GM12878 (cell line): ENCODE data around the gene RBM42. TPM values are rescaled to one million over a fixed set of nuclear protein-coding genes. Genes with fewer than 3 reads are reported as not detected.

Experiments
- ATAC-seq: fragments of 200-7000 bp; cut with Tn5 transposase; 3 replicates; pipeline ENCODE4 v1.9.1; 2020; ENCODE audit warnings: mild to moderate bottlenecking, moderate library complexity
- BruUV-seq: library from RNA; stranded (reverse); fragments of 400-500 nt; replicated peaks from 2 replicates; lab custom pipeline; 2021; lab: Mats Ljungman, UMichigan
- CTCF ChIA-PET: fragments of 300-600 bp; sonication (Branson Sonifier 250); formaldehyde crosslinking; extraction: SDS; loops from one replicate; lab custom pipeline; 2021; ENCODE audit warnings: inconsistent platforms; lab: Yijun Ruan, JAX
- POLR2A ChIA-PET: fragments of 350-600 bp; formaldehyde crosslinking; extraction: SDS; loops from one replicate; lab custom pipeline; 2021; ENCODE audit warnings: inconsistent platforms; lab: Charles Lee
- RAD21 ChIA-PET: fragments of 300-600 bp; sonication (Branson Sonifier 250); formaldehyde crosslinking; loops from one replicate; lab custom pipeline; 2023; ENCODE audit warnings: antibody characterized with exemption; ENCODE audit not compliant: unreplicated experiment; lab: Charles Lee
- SMC1A ChIA-PET: fragments of 300-600 bp; sonication (Branson Sonifier 250); formaldehyde crosslinking; loops from one replicate; lab custom pipeline; 2023; ENCODE audit not compliant: unreplicated experiment, uncharacterized antibody; lab: Charles Lee
- DNase-seq: peaks from one replicate; pipeline ENCODE4 v3.0.0-alpha.2; 2011; ENCODE audit warnings: low read depth, low spot score
- FAIRE-seq: peaks from 3 replicates; lab custom pipeline; 2011; peaks lifted over from hg19 to GRCh38; lab: Jason Lieb, UNC
- H2AFZ ChIP-seq: 2 replicates; pipeline ENCODE4 v1.6.0; 2011; ENCODE audit warnings: low read depth, low read length, control low read depth; ENCODE audit not compliant: control insufficient read depth
- H3K27ac ChIP-seq: 2 replicates; pipeline ENCODE4 v1.5.1; 2011; ENCODE audit warnings: control low read depth; ENCODE audit not compliant: control insufficient read depth, insufficient read depth
- H3K27me3 ChIP-seq, 2 experiments: replicated peaks in 1 of 2; 2 replicates each; pipeline versions ENCODE4 v1.6.0 to v1.6.1; 2011; ENCODE audit warnings: low read length in 1 of 2; ENCODE audit not compliant: control insufficient read depth in 2 of 2, insufficient read depth in 2 of 2
- H3K36me3 ChIP-seq, 2 experiments: 2 replicates each; pipeline ENCODE4 v1.5.1; 2011; ENCODE audit warnings: low read length in 1 of 2; ENCODE audit not compliant: control insufficient read depth in 2 of 2, insufficient read depth in 2 of 2
- H3K4me1 ChIP-seq: 2 replicates; pipeline ENCODE4 v1.6.1; 2011; ENCODE audit warnings: mild to moderate bottlenecking, low read length, moderate library complexity, mixed read lengths; ENCODE audit not compliant: control insufficient read depth, insufficient read depth
- H3K4me2 ChIP-seq: 2 replicates; pipeline ENCODE4 v1.6.0; 2011; ENCODE audit warnings: control low read depth; ENCODE audit not compliant: control insufficient read depth, insufficient read depth
- H3K4me3 ChIP-seq: fragments of 200-600 bp; sonication (generic); 2 replicates; pipeline ENCODE4 v1.5.1; 2016
- H3K79me2 ChIP-seq: 2 replicates; pipeline ENCODE4 v1.6.0; 2011; ENCODE audit warnings: low read length; ENCODE audit not compliant: control insufficient read depth, insufficient read depth
- H3K9ac ChIP-seq: 2 replicates; pipeline ENCODE4 v1.8.0; 2011; ENCODE audit warnings: low read length, control low read depth, mixed read lengths; ENCODE audit not compliant: control insufficient read depth, insufficient read depth
- H3K9me3 ChIP-seq: replicated peaks from 3 replicates; pipeline ENCODE4 v1.5.1; 2011; ENCODE audit warnings: mild to moderate bottlenecking, low read length; ENCODE audit not compliant: control insufficient read depth, insufficient read depth
- H4K20me1 ChIP-seq: 2 replicates; pipeline ENCODE4 v1.6.0; 2011; ENCODE audit not compliant: control insufficient read depth, insufficient read depth
- BCL3 ChIP-seq: IDR thresholded peaks from 2 replicates; pipeline ENCODE4 v1.6.1; 2011; ENCODE audit warnings: borderline replicate concordance, low read depth, mild to moderate bottlenecking, moderate library complexity, low read length; ENCODE audit not compliant: insufficient read depth, poor library complexity, severe bottlenecking
- CBFB ChIP-seq: IDR thresholded peaks from 2 replicates; pipeline ENCODE4 v1.6.1; 2016; ENCODE audit warnings: antibody characterized with exemption, low read depth
- GABPA ChIP-seq: IDR thresholded peaks from 2 replicates; pipeline ENCODE4 v1.6.1; 2014; ENCODE audit warnings: antibody characterized with exemption, low read depth, mild to moderate bottlenecking, inconsistent platforms
- HSF1 ChIP-seq: fragments of 150-350 bp; IDR thresholded peaks from 2 replicates; pipeline ENCODE4 v1.6.1; 2014; ENCODE audit warnings: mild to moderate bottlenecking, low read depth, low read length
- IKZF1 ChIP-seq: fragments of 450-650 bp; conservative IDR thresholded peaks from 2 replicates; pipeline ENCODE4 v1.6.1; 2017; ENCODE audit warnings: antibody characterized with exemption, mild to moderate bottlenecking
- MYC ChIP-seq: IDR thresholded peaks from 2 replicates; pipeline ENCODE4 v1.6.1; 2011; ENCODE audit warnings: mild to moderate bottlenecking, low read length, moderate library complexity, inconsistent platforms; ENCODE audit not compliant: insufficient read depth, insufficient replicate concordance, insufficient read length, severe bottlenecking
- NFYA ChIP-seq: IDR thresholded peaks from 2 replicates; pipeline ENCODE4 v1.6.1; 2011; ENCODE audit warnings: low read depth, mild to moderate bottlenecking, low read length, improper control_type of control experiment, borderline replicate concordance
- RAD21 ChIP-seq: IDR thresholded peaks from 2 replicates; pipeline ENCODE4 v1.6.1; 2011; ENCODE audit warnings: mild to moderate bottlenecking, low read depth, low read length, moderate library complexity; ENCODE audit not compliant: insufficient read depth
- RFX5 ChIP-seq: IDR thresholded peaks from 2 replicates; pipeline ENCODE4 v1.6.1; 2011; ENCODE audit warnings: low read depth, low read length, improper control_type of control experiment
- ZBED1 ChIP-seq: IDR thresholded peaks from 2 replicates; pipeline ENCODE4 v1.6.1; 2016; ENCODE audit warnings: borderline replicate concordance
- WGBS: methylation state at CpG from one replicate; pipeline ENCODE4 v1.1.6; 2016; ENCODE audit warnings: low lambda C conversion rate; ENCODE audit not compliant: insufficient replicate concordance, insufficient coverage; ENCODE audit errors: missing lambda C conversion rate; 5-methylcytosine and 5-hydroxymethylcytosine counted together
- in situ Hi-C: fragments of 300-500 bp; cut with MboI; formaldehyde crosslinking; loops from 9 replicates; pipeline ENCODE4 v1.14.3; 2018; ENCODE audit warnings: mixed read lengths
- intact Hi-C: fragments of 100-400 bp; cut with micrococcal nuclease; formaldehyde crosslinking; loops from one replicate; pipeline ENCODE4 v1.14.2; 2022; ENCODE audit not compliant: unreplicated experiment
- polyA plus RNA-seq, 11 experiments: library from polyadenylated mRNA; depleted of rRNA in 4 of 11; unstranded in 6 of 11; stranded (reverse) in 5 of 11; fragments of >200 nt; fragmentation: Nextera tagmentation in 4 of 11; fragmentation: Illumina TruSeq in 1 of 11; extraction: Ambion mirVana in 4 of 11; extraction: Trizol in 1 of 11; gene quantifications; 1 replicate in 1 of 11; 2 replicates in 10 of 11; pipeline versions ENCODE4 v1.2.1 to v1.2.3, GENCODE V29; 2011 to 2016; ENCODE audit warnings: inconsistent platforms in 2 of 11, missing spikeins in 2 of 11, low read depth in 1 of 11
- total RNA-seq, 4 experiments: library from RNA; depleted of rRNA in 3 of 4; stranded (reverse); fragments of >200 nt in 3 of 4; fragmentation: Illumina TruSeq in 1 of 4; extraction: Trizol in 1 of 4; gene quantifications; 2 replicates each; pipeline versions ENCODE4 v1.2.1 to v1.2.3, GENCODE V29; 2013 to 2021

The RBM42 gene
- total and polyA plus RNA-seq, 10 of the 15 experiments (the other 5 are each of a cell fraction or from before 2014, with no cell fraction given), result 4.2 to 117 (median 48.5) TPM

GRCh38 chr19:35628565-35629331, at the start of gene RBM42 (continued):
- peak; percentile 66; the same call in 1 of the 2 replicates for TF ChIP-seq HSF1
- TF ChIP-seq CBFB, result peak; percentile 68
- TF ChIP-seq IKZF1, result peak; percentile 80
- TF ChIP-seq BCL3, result no peak
- TF ChIP-seq NFYA, result peak; percentile 58
- no peak for TF ChIP-seq RAD21
- TF ChIP-seq RFX5, result peak; percentile 88

GRCh38 chr19:35582760-35583159, 46.1 kb upstream of the RBM42 start:
- no peaks in the 10 kb centered on the region for H4K20me1 ChIP-seq
- no peak overlapping the region for H3K4me2 ChIP-seq
- ATAC-seq, result no peak
- ChIA-PET POLR2A (no interaction called here), RAD21 (no interaction called here), CTCF (interaction anchor here (2.0 kb wide), 1 partner anchor 72 kb away, joined by 8 read pairs; no protein-coding TSS in a partner anchor), SMC1A (no interaction called here)
- intact Hi-C loops, result no loop called here
- no peaks in the 10 kb centered on the region; the same call in 2 of the 3 replicates for H3K9me3 ChIP-seq
- H3K36me3 ChIP-seq, result no peaks in the 10 kb centered on the region
- no peaks in the 10 kb centered on the region for H3K27me3 ChIP-seq
- no peak overlapping the region for H2AFZ ChIP-seq
- H3K79me2 ChIP-seq, result no peaks in the 10 kb centered on the region
- WGBS, result 5% methylated on average over 1 of the region's 1 CpG
- no peak for FAIRE-seq
- no peaks in the 10 kb centered on the region for H3K4me1 ChIP-seq
- H3K9ac ChIP-seq, result no peak overlapping the region
- no peak for TF ChIP-seq GABPA
- TF ChIP-seq ZBED1, result no peak
- TF ChIP-seq MYC, result no peak
- no peak for DNase-seq
- H3K27ac ChIP-seq, result no peak overlapping the region
- in situ Hi-C loops, result no loop called here
- BruUV-seq, result no TSS peak
- H3K4me3 ChIP-seq, result no peak overlapping the region
